ENCODE data around the gene MRGPRF. TPM values are rescaled to one million over a fixed set of nuclear protein-coding genes. Genes with fewer than 3 reads are reported as not detected.
A peak's percentile ranks its signal among the peaks of the same experiment; 100 is the strongest.

The MRGPRF gene
- total and polyA plus RNA-seq, 9 donors, result 8.6 to 104 (median 35.2) TPM

DNA sequence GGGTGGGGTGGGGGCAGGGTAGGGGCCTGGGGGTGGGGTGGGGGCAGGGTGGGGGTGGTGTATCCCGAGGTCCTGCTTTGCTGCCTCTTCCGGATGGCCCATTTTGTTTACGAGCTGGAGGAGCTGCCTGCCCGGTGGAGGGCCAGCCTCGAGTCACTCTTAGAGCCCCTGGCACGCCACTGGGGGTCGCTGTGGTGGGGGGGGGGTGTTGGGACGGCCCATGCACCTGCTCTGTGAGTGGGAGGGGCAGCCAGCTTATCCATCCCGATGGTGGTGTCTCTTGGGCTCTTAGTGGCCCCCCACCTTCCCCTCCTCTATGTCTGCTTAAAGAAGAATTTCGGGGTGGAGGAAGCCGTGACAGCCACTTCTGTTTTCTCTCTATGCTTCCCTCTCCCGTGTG, 56.9 kb downstream of the MRGPRF start:
- Histone ChIP-seq H3K9me3 (no peaks in the 10 kb centered on the region), H3K27me3 (no peaks in the 10 kb centered on the region), H3K36me3 (no peaks in the 10 kb centered on the region), H3K27ac (no peak overlapping the region), H3K4me1 (ENCODE audit: insufficient read depth) (peaks cover 2% of the 10 kb centered on the region), H3K4me3 (no peak overlapping the region)
- WGBS, 3 donors, result 11 to 24% (median 18%) methylated on average over 10 to 12 of the region's 12 CpGs
- DNase-seq, result peak in 1 of 5 donors; percentile 50
- intact Hi-C loops (cut with DNase I), result no loop called here
- TF ChIP-seq, protein P1, sequence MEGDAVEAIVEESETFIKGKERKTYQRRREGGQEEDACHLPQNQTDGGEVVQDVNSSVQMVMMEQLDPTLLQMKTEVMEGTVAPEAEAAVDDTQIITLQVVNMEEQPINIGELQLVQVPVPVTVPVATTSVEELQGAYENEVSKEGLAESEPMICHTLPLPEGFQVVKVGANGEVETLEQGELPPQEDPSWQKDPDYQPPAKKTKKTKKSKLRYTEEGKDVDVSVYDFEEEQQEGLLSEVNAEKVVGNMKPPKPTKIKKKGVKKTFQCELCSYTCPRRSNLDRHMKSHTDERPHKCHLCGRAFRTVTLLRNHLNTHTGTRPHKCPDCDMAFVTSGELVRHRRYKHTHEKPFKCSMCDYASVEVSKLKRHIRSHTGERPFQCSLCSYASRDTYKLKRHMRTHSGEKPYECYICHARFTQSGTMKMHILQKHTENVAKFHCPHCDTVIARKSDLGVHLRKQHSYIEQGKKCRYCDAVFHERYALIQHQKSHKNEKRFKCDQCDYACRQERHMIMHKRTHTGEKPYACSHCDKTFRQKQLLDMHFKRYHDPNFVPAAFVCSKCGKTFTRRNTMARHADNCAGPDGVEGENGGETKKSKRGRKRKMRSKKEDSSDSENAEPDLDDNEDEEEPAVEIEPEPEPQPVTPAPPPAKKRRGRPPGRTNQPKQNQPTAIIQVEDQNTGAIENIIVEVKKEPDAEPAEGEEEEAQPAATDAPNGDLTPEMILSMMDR (IDR thresholded peaks at IDR 0.05), result no peak
- TF ChIP-seq POLR2A (IDR thresholded peaks at IDR 0.05), result no peak
- TF ChIP-seq EP300 (IDR thresholded peaks at IDR 0.05), result no peak

DNA sequence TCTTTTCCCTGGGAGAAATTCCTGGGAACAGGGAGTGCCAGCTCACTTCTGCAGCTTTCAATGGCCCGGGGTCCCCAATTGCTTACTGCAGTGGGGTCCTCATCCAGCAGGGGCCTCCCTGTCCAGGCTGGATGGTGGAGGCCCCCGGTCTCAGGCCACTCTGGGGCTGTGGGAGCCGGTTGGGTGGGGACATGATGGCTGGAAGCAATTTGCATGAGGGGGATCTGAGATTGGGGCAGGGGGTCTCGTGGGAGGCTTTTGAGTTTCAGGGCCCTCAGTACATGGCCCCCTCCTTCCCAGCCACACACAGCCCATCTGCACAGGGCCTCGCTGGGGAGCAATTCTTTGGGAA, 57.5 kb downstream of the MRGPRF start:
- 13 to 23% (median 17%) methylated on average over 4 to 5 of the region's 5 CpGs for whole genome bisulfite sequencing, 3 donors
- intact Hi-C loops (cut with DNase I), result no loop called here

DNA sequence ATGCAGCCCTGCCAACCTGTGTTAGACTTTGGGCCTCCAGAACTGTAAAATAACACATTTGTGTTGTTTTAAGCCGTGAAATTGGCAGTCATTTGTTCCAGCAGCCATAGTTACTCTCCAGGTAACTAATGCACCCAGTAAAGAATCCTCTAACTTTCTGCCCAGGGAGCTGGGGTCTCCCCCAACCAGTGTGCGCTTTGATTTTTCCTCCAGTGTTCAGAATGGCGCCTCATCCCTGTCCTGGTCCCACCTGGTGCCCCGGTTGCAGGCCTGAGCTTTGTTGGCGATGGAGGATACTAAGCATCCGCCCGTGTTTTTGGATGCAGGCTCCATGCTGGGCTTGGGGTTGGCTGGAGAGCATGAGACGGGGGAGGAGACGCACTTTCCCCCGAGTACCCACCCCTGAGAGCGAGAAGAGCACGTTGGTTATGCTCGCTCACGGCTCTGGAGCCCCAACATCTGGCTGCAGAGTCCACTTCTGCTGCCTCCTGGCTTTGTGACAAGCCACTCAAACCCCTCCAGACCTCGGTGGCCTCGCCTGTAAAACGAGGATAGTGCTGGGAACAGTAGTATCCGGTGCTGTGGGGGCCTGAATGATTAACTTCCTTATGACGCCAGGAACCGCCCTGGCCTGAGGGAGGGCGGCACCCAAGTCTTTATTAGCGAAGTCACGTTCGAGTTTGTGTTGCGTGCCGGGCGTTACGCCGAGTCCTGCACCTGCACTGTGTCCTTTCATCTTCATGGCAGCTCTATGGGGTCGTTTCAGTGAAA, 58.0 kb downstream of the MRGPRF start:
- DNase-seq, result peak in 4 of 5 donors; percentile 39 to 70 (median 50)
- 22 to 31% (median 25%) methylated on average over 30 of the region's 30 CpGs for WGBS, 3 donors
- H3K4me3 ChIP-seq, result no peak overlapping the region
- H3K4me1 ChIP-seq (ENCODE audit: insufficient read depth), result peaks cover 2% of the 10 kb centered on the region
- TF ChIP-seq EP300 (IDR thresholded peaks at IDR 0.05), result no peak
- no peak for TF ChIP-seq POLR2A (IDR thresholded peaks at IDR 0.05)
- TF ChIP-seq, protein P1 (IDR thresholded peaks at IDR 0.05), result no peak
- H3K9me3 ChIP-seq, result no peaks in the 10 kb centered on the region
- no peaks in the 10 kb centered on the region for H3K27me3 ChIP-seq
- intact Hi-C loops (cut with DNase I), result no loop called here
- H3K36me3 ChIP-seq, result no peaks in the 10 kb centered on the region
- H3K27ac ChIP-seq, result no peak overlapping the region

More for the DNA sequence above, 57.5 kb downstream of the MRGPRF start:
- H3K27ac ChIP-seq, result no peak overlapping the region
- no peak for DNase-seq
- H3K9me3 ChIP-seq, result no peaks in the 10 kb centered on the region
- H3K4me3 ChIP-seq, result no peak overlapping the region
- H3K27me3 ChIP-seq, result no peaks in the 10 kb centered on the region
- peaks cover 2% of the 10 kb centered on the region for H3K4me1 ChIP-seq (ENCODE audit: insufficient read depth)
- H3K36me3 ChIP-seq, result no peaks in the 10 kb centered on the region
- TF ChIP-seq, protein P1 (IDR thresholded peaks at IDR 0.05), result no peak
- no peak for TF ChIP-seq POLR2A (IDR thresholded peaks at IDR 0.05)
- TF ChIP-seq EP300 (IDR thresholded peaks at IDR 0.05), result no peak

Other genes with a start within 250 kb of the MRGPRF start
- gene CPT1A, start 171.3 kb downstream of the MRGPRF start, total RNA-seq, result 10 to 100 TPM; 33.3 to 87.1 (median 44.3) TPM
- 10 to 100 TPM; 25.3 to 54.2 TPM for gene CPT1A, start 171.3 kb downstream of the MRGPRF start, polyA plus RNA-seq
- gene MRPL21, start 109.4 kb downstream of the MRGPRF start, total RNA-seq, result 10 to 100 TPM; 40.3 to 70.7 (median 51.9) TPM
- gene MRPL21, start 109.4 kb downstream of the MRGPRF start, polyA plus RNA-seq, result 10 to 100 TPM; 64.0 to 74.7 TPM
- 10 to 100 TPM in 6 of 7 donors, 1 to 10 TPM in 1; 8.3 to 18.9 (median 16.2) TPM for gene IGHMBP2, start 109.4 kb downstream of the MRGPRF start, total RNA-seq
- gene IGHMBP2, start 109.4 kb downstream of the MRGPRF start, polyA plus RNA-seq, result 10 to 100 TPM; 13.7 to 14.1 TPM
- not detected for gene MRGPRD, start 32.3 kb downstream of the MRGPRF start, total RNA-seq
- not detected for gene MRGPRD, start 32.3 kb downstream of the MRGPRF start, polyA plus RNA-seq
- gene TPCN2, start 35.7 kb upstream of the MRGPRF start, total RNA-seq, result 10 to 100 TPM; 20.2 to 35.7 (median 23.7) TPM
- gene TPCN2, start 35.7 kb upstream of the MRGPRF start, polyA plus RNA-seq, result 10 to 100 TPM in 1 of 2 donors, 1 to 10 TPM in 1; 6.5 to 12.4 TPM
- gene SMIM38, start 142.7 kb upstream of the MRGPRF start, total RNA-seq, result 1 to 10 TPM; 1.4 to 6.3 (median 3.1) TPM
- under 1 TPM; 0.43 to 0.65 TPM for gene SMIM38, start 142.7 kb upstream of the MRGPRF start, polyA plus RNA-seq